Calu3 (cell line): ENCODE data around the gene PDZK1IP1. TPM values are rescaled to one million over a fixed set of nuclear protein-coding genes. Genes with fewer than 3 reads are reported as not detected.
A peak's percentile ranks its signal among the peaks of the same experiment; 100 is the strongest.

Experiments used
- BruUV-seq: library from RNA; stranded (reverse); fragments of 400-500 nt; replicated peaks from 2 replicates; lab custom pipeline; 2021; lab: Mats Ljungman, UMichigan
- CTCF ChIA-PET: fragments of 300-600 bp; sonication (Branson Sonifier 250); formaldehyde crosslinking; loops from one replicate; lab custom pipeline; 2022; ENCODE audit warnings: antibody characterized with exemption; lab: Charles Lee
- DNase-seq: peaks from one replicate; pipeline ENCODE4 v3.0.0; 2022
- H3K27ac Mint-ChIP-seq: one replicate; pipeline ENCODE4 v1.8.0; 2022; ENCODE audit warnings: mixed read lengths; ENCODE audit not compliant: unreplicated experiment
- H3K27me3 Mint-ChIP-seq: one replicate; pipeline ENCODE4 v1.8.0; 2022; ENCODE audit warnings: mixed read lengths; ENCODE audit not compliant: unreplicated experiment
- H3K36me3 Mint-ChIP-seq: one replicate; pipeline ENCODE4 v1.8.0; 2022; ENCODE audit warnings: mild to moderate bottlenecking, moderate library complexity, mixed read lengths; ENCODE audit not compliant: insufficient read depth, unreplicated experiment
- H3K4me1 Mint-ChIP-seq: one replicate; pipeline ENCODE4 v1.8.0; 2022; ENCODE audit warnings: mild to moderate bottlenecking, low read depth, mixed read lengths; ENCODE audit not compliant: unreplicated experiment
- H3K4me3 Mint-ChIP-seq: one replicate; pipeline ENCODE4 v1.8.0; 2022; ENCODE audit warnings: mild to moderate bottlenecking, low read depth, moderate library complexity, mixed read lengths; ENCODE audit not compliant: unreplicated experiment
- H3K9me3 Mint-ChIP-seq: one replicate; pipeline ENCODE4 v1.8.0; 2022; ENCODE audit warnings: low read depth, mixed read lengths; ENCODE audit not compliant: unreplicated experiment
- CTCF ChIP-seq: fragments of 200-600 bp; IDR thresholded peaks from one replicate; pipeline ENCODE4 v1.8.0; 2022; ENCODE audit warnings: antibody characterized with exemption; ENCODE audit not compliant: unreplicated experiment
- intact Hi-C: fragments of 100-400 bp; cut with micrococcal nuclease; formaldehyde crosslinking; loops from one replicate; pipeline ENCODE4 v1.10.0; 2022; ENCODE audit not compliant: unreplicated experiment
- total RNA-seq: library from RNA; stranded (reverse); gene quantifications from 2 replicates; pipeline ENCODE4 v1.2.3, GENCODE V29; 2022

Gene PDZK1IP1
- total RNA-seq, 1 experiment from 2014 or later, result 327 TPM

DNA sequence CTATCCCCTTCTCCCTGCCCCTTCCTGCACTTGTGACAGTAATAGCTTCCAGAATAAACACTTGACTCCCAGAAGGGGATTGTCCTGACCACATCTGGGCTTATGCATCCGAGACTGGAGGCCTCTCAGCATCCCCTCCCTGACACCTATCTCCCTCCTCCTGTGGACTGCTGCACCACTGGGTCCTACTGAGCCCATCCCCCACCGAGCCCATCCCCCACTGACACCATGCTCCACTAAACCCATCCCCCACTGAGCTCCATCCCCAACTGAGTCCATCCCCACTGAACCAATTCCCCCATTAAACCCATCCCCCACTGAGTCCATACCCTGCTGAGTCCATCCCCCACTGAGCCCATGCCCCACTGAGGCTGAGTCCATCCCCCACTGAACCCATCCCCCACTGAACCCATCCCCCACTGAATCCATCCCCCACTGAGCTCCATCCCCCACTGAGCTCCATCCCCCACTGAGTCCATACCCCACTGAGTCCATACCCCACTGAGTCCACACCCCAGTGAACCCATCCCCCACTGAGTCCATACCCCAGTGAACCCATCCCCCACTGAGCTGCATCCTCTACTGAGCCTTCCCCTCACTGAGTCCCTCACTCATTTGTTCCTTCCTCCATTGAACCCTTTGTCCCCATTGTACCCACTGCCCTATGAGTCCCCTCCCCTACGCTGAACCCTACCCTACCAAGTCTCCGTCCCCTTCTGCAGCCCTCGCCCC, 5.6 kb downstream of the PDZK1IP1 start:
- Mint-ChIP-seq H3K27ac (peak overlapping the region; percentile 88), H3K4me3 (peak overlapping the region; percentile 13), H3K36me3 (peaks cover 95% of the 10 kb centered on the region), H3K4me1 (peaks cover 77% of the 10 kb centered on the region), H3K9me3 (no peaks in the 10 kb centered on the region), H3K27me3 (no peaks in the 10 kb centered on the region)
- no peak for TF ChIP-seq CTCF
- intact Hi-C loops, result loop anchor here (10.0 kb wide), 1 partner anchor 151 kb away; the partner anchor contains the start of gene CMPK1
- no peak for DNase-seq
- CTCF ChIA-PET, result interaction anchor here (0.5 to 1.2 kb wide), 6 partner anchors 9 to 832 kb away, joined by 3 to 7 read pairs (median 3); no protein-coding TSS in a partner anchor
- no TSS peak for BruUV-seq

DNA sequence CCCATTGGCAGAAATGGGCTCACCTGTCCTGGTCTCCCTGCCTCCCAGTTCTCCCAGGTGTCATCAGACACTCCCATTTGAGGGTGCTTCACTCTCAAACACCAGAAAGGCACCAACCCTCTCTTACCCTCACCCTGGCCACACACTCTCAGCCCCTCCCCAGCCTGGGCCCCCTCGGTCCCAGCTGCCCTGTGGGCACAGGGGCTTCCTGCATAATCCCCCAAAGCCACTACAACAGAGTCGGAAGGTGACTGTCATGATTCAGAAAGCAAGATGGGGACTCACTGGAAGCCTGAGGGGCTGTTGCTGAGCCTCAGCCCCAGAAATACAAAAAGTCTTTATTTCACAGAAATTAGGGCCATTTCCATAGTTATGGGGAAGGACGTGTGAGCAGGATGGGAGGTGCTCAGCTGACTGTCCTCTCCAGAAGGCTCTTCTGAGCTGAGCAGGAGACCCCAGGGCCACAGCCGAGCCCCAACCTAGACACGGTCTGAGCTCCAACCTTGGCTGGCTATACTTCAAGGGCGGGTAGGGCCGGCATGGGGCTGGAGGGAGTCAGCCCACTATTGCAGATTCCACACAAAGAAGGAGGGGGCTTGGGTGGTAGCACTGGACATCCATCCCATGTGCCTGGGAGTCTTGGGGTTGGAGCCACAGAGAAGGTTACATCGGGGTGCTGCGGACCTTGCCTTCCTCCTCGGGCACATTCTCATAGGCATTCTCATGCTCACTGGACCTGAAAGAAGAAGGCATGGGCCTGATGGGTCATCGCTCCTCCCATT, 6.3 kb downstream of the PDZK1IP1 start:
- DNase-seq, result no peak
- CTCF ChIA-PET, result interaction anchor here (0.6 to 1.8 kb wide), 4 partner anchors 8 to 218 kb away, joined by 3 to 5 read pairs (median 3); no protein-coding TSS in a partner anchor
- peaks cover 92% of the 10 kb centered on the region for H3K36me3 Mint-ChIP-seq
- TF ChIP-seq CTCF, result no peak
- no peak overlapping the region for H3K4me3 Mint-ChIP-seq
- no peaks in the 10 kb centered on the region for H3K27me3 Mint-ChIP-seq
- peak overlapping the region; percentile 88 for H3K27ac Mint-ChIP-seq
- intact Hi-C loops, result loop anchor here (10.0 kb wide), 1 partner anchor 151 kb away; the partner anchor contains the start of gene CMPK1
- BruUV-seq, result no TSS peak
- H3K4me1 Mint-ChIP-seq, result peaks cover 79% of the 10 kb centered on the region
- no peaks in the 10 kb centered on the region for H3K9me3 Mint-ChIP-seq

DNA sequence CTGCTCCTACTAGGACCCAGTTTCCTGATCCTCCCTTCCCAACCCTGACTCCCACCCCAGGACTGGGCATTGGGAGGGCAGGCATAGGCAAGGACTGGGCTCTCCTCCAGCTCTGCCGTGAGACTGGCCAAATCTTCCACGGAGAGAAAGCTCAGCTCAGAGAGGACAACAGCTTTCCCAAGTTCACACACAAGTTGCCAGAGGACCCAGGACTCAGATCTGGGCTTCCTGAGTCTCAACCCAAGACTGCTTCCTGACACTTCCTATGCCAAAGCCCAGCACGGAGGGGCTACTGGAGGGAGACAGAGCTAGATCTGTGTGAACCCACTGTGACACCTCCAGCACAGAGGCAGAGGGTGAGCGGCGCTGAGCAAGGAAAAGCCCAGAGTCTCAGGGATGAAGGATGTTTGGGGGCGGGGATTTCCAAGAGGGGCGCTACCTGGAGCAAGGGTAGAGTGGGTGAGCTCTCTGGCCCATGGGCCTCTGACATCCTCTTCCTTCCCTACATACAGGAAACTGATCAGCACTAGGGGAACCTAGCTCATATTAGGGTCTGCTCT, 7.1 kb downstream of the PDZK1IP1 start:
- peaks cover 85% of the 10 kb centered on the region for H3K36me3 Mint-ChIP-seq
- TF ChIP-seq CTCF, result no peak
- DNase-seq, result no peak
- peak overlapping the region; percentile 62 for H3K27ac Mint-ChIP-seq
- H3K9me3 Mint-ChIP-seq, result no peaks in the 10 kb centered on the region
- BruUV-seq, result no TSS peak
- intact Hi-C loops, result loop anchor here (10.0 kb wide), 1 partner anchor 152 kb away; the partner anchor contains the start of gene CMPK1
- no peak overlapping the region for H3K4me3 Mint-ChIP-seq
- CTCF ChIA-PET, result interaction anchor here (1.6 to 1.8 kb wide), 2 partner anchors 7 to 9 kb away, joined by 5 to 7 read pairs; partner anchors contain the start of gene PDZK1IP1
- H3K4me1 Mint-ChIP-seq, result peaks cover 76% of the 10 kb centered on the region
- no peaks in the 10 kb centered on the region for H3K27me3 Mint-ChIP-seq

GRCh38 chr1:47181955-47182675, 7.7 kb downstream of the PDZK1IP1 start:
- DNase-seq, result peak; percentile 68
- Mint-ChIP-seq H3K27ac (peak overlapping the region; percentile 62), H3K36me3 (peaks cover 78% of the 10 kb centered on the region), H3K27me3 (no peaks in the 10 kb centered on the region), H3K9me3 (no peaks in the 10 kb centered on the region), H3K4me3 (peak overlapping the region; percentile 2), H3K4me1 (peaks cover 69% of the 10 kb centered on the region)
- CTCF ChIA-PET, result interaction anchor here (1.6 to 1.8 kb wide), 2 partner anchors 8 to 10 kb away, joined by 5 to 7 read pairs; partner anchors contain the start of gene PDZK1IP1
- intact Hi-C loops, result loop anchor here (10.0 kb wide), 1 partner anchor 153 kb away; the partner anchor contains the start of gene CMPK1
- TF ChIP-seq CTCF, result no peak
- BruUV-seq, result TSS peak; percentile 93
